NK-92 (cell line): ENCODE measurements around the gene LRRK1.

Source experiments
- DNase-seq: peaks from one replicate; lab custom pipeline; 2025; ENCODE audit not compliant: unreplicated experiment; lab: John Stamatoyannopoulos, UW

The LRRK1 gene

GRCh38 chr15:100968050-100968966, 49.2 kb downstream of the LRRK1 start:
- no peak for DNase-seq

DNA sequence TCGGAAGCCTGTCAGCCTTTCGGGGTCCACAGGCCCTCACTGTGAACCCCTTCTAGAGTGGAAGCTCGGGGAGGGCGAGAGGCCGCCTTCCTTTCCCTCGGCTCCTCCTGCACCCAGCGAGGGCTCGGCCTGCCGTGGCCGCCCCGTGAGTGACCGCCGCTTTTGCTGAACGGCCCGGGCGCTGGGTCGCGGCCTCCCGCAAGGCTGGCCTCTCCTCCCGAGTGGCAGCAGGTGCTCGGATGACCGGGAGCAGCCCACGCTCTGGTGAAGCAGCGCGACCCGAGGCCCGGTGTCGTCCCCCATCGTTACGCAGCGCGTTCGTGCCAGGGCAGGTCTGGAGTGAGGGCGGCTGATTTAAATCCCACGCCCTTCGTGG, 53.8 kb downstream of the LRRK1 start:
- DNase-seq = no peak

DNA sequence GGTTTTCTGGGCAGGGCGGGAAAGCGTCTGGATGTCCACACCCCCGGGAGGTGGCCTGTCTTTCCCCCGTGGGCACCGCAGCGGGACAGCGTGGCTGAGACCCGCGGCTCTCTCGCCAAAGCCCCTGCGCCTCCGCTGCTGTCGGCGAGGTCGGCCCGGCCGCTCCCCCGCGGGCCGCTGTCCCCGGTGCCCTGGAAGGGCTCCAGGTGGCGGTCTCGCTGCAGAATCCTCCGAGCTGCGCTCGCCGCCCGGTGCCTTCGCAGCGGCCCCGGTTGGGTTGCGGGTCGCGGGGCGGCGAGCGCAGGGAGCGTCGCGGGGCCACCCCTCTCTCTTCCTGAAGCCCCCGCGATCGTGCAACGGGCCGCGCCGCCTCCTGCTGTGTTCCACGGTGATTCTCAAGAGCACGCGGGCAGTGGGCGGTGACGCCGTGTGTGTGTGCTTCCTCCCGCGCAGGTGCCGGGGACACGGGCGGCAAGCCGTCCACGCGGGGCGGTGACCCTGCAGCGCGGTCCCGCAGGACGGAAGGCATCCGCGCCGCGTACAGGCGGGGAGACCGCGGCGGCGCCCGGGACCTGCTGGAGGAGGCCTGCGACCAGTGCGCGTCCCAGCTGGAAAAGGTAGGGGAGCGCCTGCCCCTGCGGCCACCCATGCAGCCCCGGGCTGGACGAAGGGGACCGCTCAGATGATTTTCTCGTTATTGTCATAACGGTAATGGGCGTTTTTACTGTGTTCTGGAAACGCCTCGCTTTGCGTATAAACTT, 54.4 kb downstream of the LRRK1 start:
- no peak for DNase-seq

GRCh38 chr15:100975043-100975442, 55.9 kb downstream of the LRRK1 start:
- DNase-seq = no peak

- DNase-seq = no peak
Observed at GRCh38 chr15:100980410-100981046, 61.4 kb downstream of the LRRK1 start.

GRCh38 chr15:100981086-100981485, 61.9 kb downstream of the LRRK1 start:
- DNase-seq = no peak

DNA sequence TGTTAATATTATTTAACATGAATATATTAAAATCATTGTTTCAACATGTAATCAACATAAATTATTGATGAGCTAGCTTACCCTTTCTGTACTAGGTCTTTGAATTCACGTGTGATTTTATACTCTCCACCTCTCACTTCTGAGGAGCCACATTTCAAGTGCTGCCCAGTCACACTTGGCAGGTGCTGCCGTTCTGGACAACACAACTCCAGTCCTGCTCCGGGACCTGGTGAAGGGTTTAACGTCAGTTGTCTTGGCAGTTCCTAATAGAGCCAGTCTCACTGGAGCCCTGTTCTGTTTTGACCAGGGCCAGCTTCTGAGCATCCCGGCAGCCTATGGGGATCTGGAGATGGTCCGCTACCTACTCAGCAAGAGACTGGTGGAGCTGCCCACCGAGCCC, 64.1 kb downstream of the LRRK1 start:
- DNase-seq = no peak

- no peak for DNase-seq
Observed at GRCh38 chr15:100985401-100985800, 66.2 kb downstream of the LRRK1 start.

DNA sequence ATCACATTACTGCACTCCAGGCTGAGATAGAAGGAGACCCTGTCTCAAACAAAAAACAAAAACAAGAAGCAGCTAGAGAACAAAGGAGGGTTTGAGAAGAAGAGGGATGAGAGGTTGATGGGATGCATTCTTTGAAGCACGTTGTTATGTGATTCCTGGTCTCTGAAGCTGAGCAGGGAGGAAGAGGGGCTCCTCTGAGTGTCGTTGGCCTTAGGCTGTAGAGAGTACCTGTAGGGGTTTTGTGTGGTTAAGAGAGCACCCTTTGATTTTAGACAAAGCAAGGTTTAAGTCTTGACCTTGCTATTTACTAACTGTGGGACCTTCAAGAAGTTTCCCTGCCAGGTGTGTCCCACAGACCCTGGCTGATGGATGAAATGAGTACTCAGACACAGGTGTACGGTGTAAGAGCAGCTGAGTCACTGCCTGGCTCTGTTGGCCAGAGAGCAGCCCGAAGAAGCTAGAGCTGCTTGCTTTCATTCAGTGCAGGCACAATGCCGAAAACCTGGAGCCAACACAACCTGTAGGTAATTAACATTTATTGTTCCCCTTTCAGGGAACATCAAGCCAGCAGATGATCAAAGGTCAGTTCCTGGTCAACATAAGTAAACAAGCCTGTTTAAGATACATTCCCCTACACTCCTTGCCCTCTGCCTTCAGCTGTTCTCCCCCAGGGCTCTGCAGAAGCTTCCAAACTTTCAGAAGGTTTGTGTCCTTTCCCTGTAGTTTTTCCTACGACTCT, 67.2 kb downstream of the LRRK1 start:
- no peak for DNase-seq

DNA sequence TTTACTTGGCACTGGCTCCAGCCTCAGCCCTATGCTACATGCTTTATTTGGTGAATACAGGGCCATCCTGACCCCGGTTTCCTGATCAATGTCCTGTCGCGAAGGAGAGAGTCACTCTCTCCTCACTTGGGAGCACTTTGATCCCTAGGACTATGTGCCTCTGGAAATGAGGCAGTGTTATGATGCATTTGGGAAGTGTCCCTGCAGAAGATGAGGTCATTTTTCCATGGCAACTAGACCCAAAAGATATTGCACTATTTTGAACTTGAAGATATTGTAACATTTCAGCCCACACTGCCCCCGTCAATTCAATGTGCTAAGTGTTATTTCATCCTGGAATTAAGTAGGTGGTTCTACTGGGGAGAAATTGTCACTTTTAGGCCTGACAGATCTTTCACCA, 68.0 kb downstream of the LRRK1 start:
- DNase-seq = no peak

- no peak for DNase-seq
Observed at GRCh38 chr15:100988297-100988696, 69.1 kb downstream of the LRRK1 start.

DNA sequence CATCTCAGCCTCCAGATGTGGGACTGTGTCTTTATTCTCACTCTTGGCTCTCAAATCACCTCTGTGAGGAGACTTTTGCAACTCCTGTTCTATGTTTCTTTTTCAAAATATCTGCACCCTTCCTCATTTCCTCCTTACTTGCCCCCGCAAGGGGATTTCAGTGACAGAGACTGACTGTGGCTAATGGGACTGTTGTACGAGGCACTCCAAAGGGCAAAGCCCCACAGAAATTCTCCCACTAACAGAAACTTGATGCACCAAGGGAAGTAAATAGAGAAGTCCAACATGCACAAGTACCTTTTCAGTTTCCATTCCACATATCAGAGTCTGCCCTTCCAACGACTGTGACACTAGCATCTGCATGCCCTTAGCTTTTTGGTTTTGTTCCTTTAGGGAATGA, 69.7 kb downstream of the LRRK1 start:
- no peak for DNase-seq

GRCh38 chr15:100994597-100995446, 75.7 kb downstream of the LRRK1 start:
- DNase-seq = no peak

- DNase-seq = no peak
Observed at GRCh38 chr15:100995471-100996430, 76.6 kb downstream of the LRRK1 start.

- DNase-seq = no peak
Observed at GRCh38 chr15:100997442-100997841, 78.3 kb downstream of the LRRK1 start.

- no peak for DNase-seq
Observed at GRCh38 chr15:100998630-100999029, 79.5 kb downstream of the LRRK1 start.

GRCh38 chr15:100999369-100999768, 80.2 kb downstream of the LRRK1 start:
- DNase-seq = no peak

DNA sequence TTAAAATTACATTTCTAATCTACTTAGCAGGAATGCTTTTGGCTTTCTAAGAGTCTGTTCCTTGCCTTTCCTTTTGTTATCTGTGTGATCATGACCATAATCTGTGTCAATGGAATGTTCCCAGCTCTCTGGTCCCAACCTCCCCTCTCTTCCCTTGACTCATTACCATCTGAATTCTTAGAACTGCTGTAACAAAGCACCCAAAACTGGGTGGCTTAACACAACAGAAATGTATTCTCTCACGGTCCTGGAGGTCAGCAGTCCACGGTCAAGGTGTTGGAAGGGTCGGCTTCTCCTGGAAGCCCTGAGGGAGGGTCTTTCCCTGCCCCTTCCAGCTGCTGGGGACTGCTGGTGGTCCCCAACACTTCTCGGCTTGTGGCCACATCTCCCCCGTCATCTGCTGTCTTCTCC, 81.1 kb downstream of the LRRK1 start:
- DNase-seq = no peak

DNA sequence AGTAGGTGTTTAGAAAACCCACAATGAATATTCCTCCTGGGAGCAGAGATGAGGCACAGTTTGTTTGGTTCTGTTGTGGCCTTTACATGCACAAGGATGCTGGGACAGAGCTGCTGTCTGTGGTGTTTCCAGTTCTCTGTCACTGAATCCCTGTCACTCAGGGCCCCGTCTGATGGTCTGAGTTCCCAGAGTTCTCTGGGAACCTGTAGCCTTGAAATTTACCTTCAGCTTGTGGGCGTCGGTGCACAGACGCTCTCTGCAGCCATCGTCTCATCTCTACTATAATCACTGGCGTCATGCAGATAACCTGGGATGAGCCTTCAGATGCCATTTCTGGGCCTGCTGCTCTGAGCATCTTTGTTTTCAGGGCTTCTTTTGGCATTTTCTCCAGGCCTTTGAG, 81.9 kb downstream of the LRRK1 start:
- no peak for DNase-seq
